ENCODE results near the gene ZSCAN5B.
"Not testable (repeated sequence)": the region's sequence is repeated elsewhere in the genome, so short reads cannot be mapped to it uniquely, and the experiment has no call there.

GRCh38 chr19:56197646-56198045, at the start of gene ZSCAN5B:
- TF ChIP-seq, protein P1, sequence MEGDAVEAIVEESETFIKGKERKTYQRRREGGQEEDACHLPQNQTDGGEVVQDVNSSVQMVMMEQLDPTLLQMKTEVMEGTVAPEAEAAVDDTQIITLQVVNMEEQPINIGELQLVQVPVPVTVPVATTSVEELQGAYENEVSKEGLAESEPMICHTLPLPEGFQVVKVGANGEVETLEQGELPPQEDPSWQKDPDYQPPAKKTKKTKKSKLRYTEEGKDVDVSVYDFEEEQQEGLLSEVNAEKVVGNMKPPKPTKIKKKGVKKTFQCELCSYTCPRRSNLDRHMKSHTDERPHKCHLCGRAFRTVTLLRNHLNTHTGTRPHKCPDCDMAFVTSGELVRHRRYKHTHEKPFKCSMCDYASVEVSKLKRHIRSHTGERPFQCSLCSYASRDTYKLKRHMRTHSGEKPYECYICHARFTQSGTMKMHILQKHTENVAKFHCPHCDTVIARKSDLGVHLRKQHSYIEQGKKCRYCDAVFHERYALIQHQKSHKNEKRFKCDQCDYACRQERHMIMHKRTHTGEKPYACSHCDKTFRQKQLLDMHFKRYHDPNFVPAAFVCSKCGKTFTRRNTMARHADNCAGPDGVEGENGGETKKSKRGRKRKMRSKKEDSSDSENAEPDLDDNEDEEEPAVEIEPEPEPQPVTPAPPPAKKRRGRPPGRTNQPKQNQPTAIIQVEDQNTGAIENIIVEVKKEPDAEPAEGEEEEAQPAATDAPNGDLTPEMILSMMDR (conservative IDR thresholded peaks at IDR 0.05; ENCODE audit: low read depth, low read length) = not testable (repeated sequence)
- TF ChIP-seq EZH2 (IDR thresholded peaks at IDR 0.05; ENCODE audit: borderline replicate concordance, low read depth, low read length, poor library complexity, severe bottlenecking) = not testable (repeated sequence)
